ENCODE data around the gene PRKG1.

PRKG1 gene

GRCh38 chr10:52074505-52075026, 1000.3 kb downstream of the PRKG1 start:
- WGBS (ENCODE audit: insufficient coverage, insufficient read length): no CpG with 5 or more reads among the region's 3 CpGs
- no peaks in the 10 kb centered on the region for H3K27me3 ChIP-seq (ENCODE audit: control insufficient read depth, insufficient read depth, low read length)
- H3K36me3 ChIP-seq (ENCODE audit: control insufficient read depth, insufficient read depth, low read length): no peaks in the 10 kb centered on the region
- H3K9me3 ChIP-seq (ENCODE audit: control insufficient read depth, insufficient read depth, low read length): no peaks in the 10 kb centered on the region
- H3K4me1 ChIP-seq (ENCODE audit: control insufficient read depth, insufficient read depth, low read length): no peaks in the 10 kb centered on the region
- H3K4me3 ChIP-seq (ENCODE audit: low read length): no peak overlapping the region
- H3K27ac ChIP-seq (ENCODE audit: low read length): no peak overlapping the region
- DNase-seq (ENCODE audit: low read depth, low spot score): no peak

- Histone ChIP-seq H3K4me1 (ENCODE audit: control insufficient read depth, insufficient read depth, low read length) (no peaks in the 10 kb centered on the region), H3K27ac (ENCODE audit: low read length) (no peak overlapping the region), H3K36me3 (ENCODE audit: control insufficient read depth, insufficient read depth, low read length) (no peaks in the 10 kb centered on the region), H3K9me3 (ENCODE audit: control insufficient read depth, insufficient read depth, low read length) (no peaks in the 10 kb centered on the region), H3K4me3 (ENCODE audit: low read length) (no peak overlapping the region), H3K27me3 (ENCODE audit: control insufficient read depth, insufficient read depth, low read length) (no peaks in the 10 kb centered on the region)
- WGBS (ENCODE audit: insufficient coverage, insufficient read length): no CpG with 5 or more reads among the region's 7 CpGs
- DNase-seq (ENCODE audit: low read depth, low spot score): no peak
Measured at GRCh38 chr10:52077814-52078213, 1003.5 kb downstream of the PRKG1 start.

- no peaks in the 10 kb centered on the region for H3K4me1 ChIP-seq (ENCODE audit: control insufficient read depth, insufficient read depth, low read length)
- WGBS (ENCODE audit: insufficient coverage, insufficient read length): no CpG with 5 or more reads among the region's 2 CpGs
- H3K9me3 ChIP-seq (ENCODE audit: control insufficient read depth, insufficient read depth, low read length): no peaks in the 10 kb centered on the region
- DNase-seq (ENCODE audit: low read depth, low spot score): no peak
- no peaks in the 10 kb centered on the region for H3K27me3 ChIP-seq (ENCODE audit: control insufficient read depth, insufficient read depth, low read length)
- no peak overlapping the region for H3K4me3 ChIP-seq (ENCODE audit: low read length)
- no peak overlapping the region for H3K27ac ChIP-seq (ENCODE audit: low read length)
- no peaks in the 10 kb centered on the region for H3K36me3 ChIP-seq (ENCODE audit: control insufficient read depth, insufficient read depth, low read length)
Measured at GRCh38 chr10:52078397-52078937, 1004.2 kb downstream of the PRKG1 start.

GRCh38 chr10:52082307-52082706, 1008.0 kb downstream of the PRKG1 start:
- Histone ChIP-seq H3K4me1 (ENCODE audit: control insufficient read depth, insufficient read depth, low read length) (no peaks in the 10 kb centered on the region), H3K27ac (ENCODE audit: low read length) (no peak overlapping the region), H3K9me3 (ENCODE audit: control insufficient read depth, insufficient read depth, low read length) (no peaks in the 10 kb centered on the region), H3K4me3 (ENCODE audit: low read length) (no peak overlapping the region), H3K36me3 (ENCODE audit: control insufficient read depth, insufficient read depth, low read length) (no peaks in the 10 kb centered on the region), H3K27me3 (ENCODE audit: control insufficient read depth, insufficient read depth, low read length) (no peaks in the 10 kb centered on the region)
- WGBS (ENCODE audit: insufficient coverage, insufficient read length): no CpG with 5 or more reads among the region's 1 CpG
- no peak for DNase-seq (ENCODE audit: low read depth, low spot score)

GRCh38 chr10:52083422-52083821, 1009.1 kb downstream of the PRKG1 start:
- no peak for DNase-seq (ENCODE audit: low read depth, low spot score)
- H3K9me3 ChIP-seq (ENCODE audit: control insufficient read depth, insufficient read depth, low read length): no peaks in the 10 kb centered on the region
- no peaks in the 10 kb centered on the region for H3K4me1 ChIP-seq (ENCODE audit: control insufficient read depth, insufficient read depth, low read length)
- no peak overlapping the region for H3K27ac ChIP-seq (ENCODE audit: low read length)
- H3K4me3 ChIP-seq (ENCODE audit: low read length): no peak overlapping the region
- no CpG with 5 or more reads among the region's 4 CpGs for WGBS (ENCODE audit: insufficient coverage, insufficient read length)
- no peaks in the 10 kb centered on the region for H3K36me3 ChIP-seq (ENCODE audit: control insufficient read depth, insufficient read depth, low read length)
- no peaks in the 10 kb centered on the region for H3K27me3 ChIP-seq (ENCODE audit: control insufficient read depth, insufficient read depth, low read length)

- Histone ChIP-seq H3K27ac (ENCODE audit: low read length) (no peak overlapping the region), H3K36me3 (ENCODE audit: control insufficient read depth, insufficient read depth, low read length) (no peaks in the 10 kb centered on the region), H3K4me1 (ENCODE audit: control insufficient read depth, insufficient read depth, low read length) (no peaks in the 10 kb centered on the region; the same call in 1 of the 2 replicates), H3K4me3 (ENCODE audit: low read length) (no peak overlapping the region), H3K27me3 (ENCODE audit: control insufficient read depth, insufficient read depth, low read length) (no peaks in the 10 kb centered on the region), H3K9me3 (ENCODE audit: control insufficient read depth, insufficient read depth, low read length) (no peaks in the 10 kb centered on the region)
- DNase-seq (ENCODE audit: low read depth, low spot score): no peak
Measured at GRCh38 chr10:52092390-52092789, 1018.1 kb downstream of the PRKG1 start.

GRCh38 chr10:52098130-52098529, 1023.8 kb downstream of the PRKG1 start:
- H3K4me1 ChIP-seq (ENCODE audit: control insufficient read depth, insufficient read depth, low read length): no peaks in the 10 kb centered on the region; the same call in 1 of the 2 replicates
- DNase-seq (ENCODE audit: low read depth, low spot score): no peak
- no peak overlapping the region for H3K4me3 ChIP-seq (ENCODE audit: low read length)
- WGBS (ENCODE audit: insufficient coverage, insufficient read length): no CpG with 5 or more reads among the region's 1 CpG
- H3K9me3 ChIP-seq (ENCODE audit: control insufficient read depth, insufficient read depth, low read length): no peaks in the 10 kb centered on the region
- H3K36me3 ChIP-seq (ENCODE audit: control insufficient read depth, insufficient read depth, low read length): no peaks in the 10 kb centered on the region
- no peak overlapping the region for H3K27ac ChIP-seq (ENCODE audit: low read length)
- H3K27me3 ChIP-seq (ENCODE audit: control insufficient read depth, insufficient read depth, low read length): no peaks in the 10 kb centered on the region

- no CpG with 5 or more reads among the region's 5 CpGs for WGBS (ENCODE audit: insufficient coverage, insufficient read length)
- DNase-seq (ENCODE audit: low read depth, low spot score): no peak
- no peaks in the 10 kb centered on the region; the same call in 1 of the 2 replicates for H3K4me1 ChIP-seq (ENCODE audit: control insufficient read depth, insufficient read depth, low read length)
- no peak overlapping the region for H3K4me3 ChIP-seq (ENCODE audit: low read length)
- no peaks in the 10 kb centered on the region for H3K9me3 ChIP-seq (ENCODE audit: control insufficient read depth, insufficient read depth, low read length)
- no peak overlapping the region for H3K27ac ChIP-seq (ENCODE audit: low read length)
- H3K36me3 ChIP-seq (ENCODE audit: control insufficient read depth, insufficient read depth, low read length): no peaks in the 10 kb centered on the region
- H3K27me3 ChIP-seq (ENCODE audit: control insufficient read depth, insufficient read depth, low read length): no peaks in the 10 kb centered on the region
Measured at GRCh38 chr10:52099026-52099600, 1024.8 kb downstream of the PRKG1 start.

GRCh38 chr10:52100011-52100547, 1025.8 kb downstream of the PRKG1 start:
- no peak for DNase-seq (ENCODE audit: low read depth, low spot score)
- Histone ChIP-seq H3K4me3 (ENCODE audit: low read length) (no peak overlapping the region), H3K4me1 (ENCODE audit: control insufficient read depth, insufficient read depth, low read length) (no peaks in the 10 kb centered on the region; the same call in 1 of the 2 replicates), H3K9me3 (ENCODE audit: control insufficient read depth, insufficient read depth, low read length) (no peaks in the 10 kb centered on the region), H3K36me3 (ENCODE audit: control insufficient read depth, insufficient read depth, low read length) (no peaks in the 10 kb centered on the region), H3K27me3 (ENCODE audit: control insufficient read depth, insufficient read depth, low read length) (no peaks in the 10 kb centered on the region), H3K27ac (ENCODE audit: low read length) (no peak overlapping the region)
- WGBS (ENCODE audit: insufficient coverage, insufficient read length): no CpG with 5 or more reads among the region's 6 CpGs

- H3K4me3 ChIP-seq (ENCODE audit: low read length): no peak overlapping the region
- H3K27ac ChIP-seq (ENCODE audit: low read length): no peak overlapping the region
- no peaks in the 10 kb centered on the region for H3K9me3 ChIP-seq (ENCODE audit: control insufficient read depth, insufficient read depth, low read length)
- H3K27me3 ChIP-seq (ENCODE audit: control insufficient read depth, insufficient read depth, low read length): no peaks in the 10 kb centered on the region
- no peaks in the 10 kb centered on the region for H3K36me3 ChIP-seq (ENCODE audit: control insufficient read depth, insufficient read depth, low read length)
- WGBS (ENCODE audit: insufficient coverage, insufficient read length): no CpG with 5 or more reads among the region's 9 CpGs
- H3K4me1 ChIP-seq (ENCODE audit: control insufficient read depth, insufficient read depth, low read length): no peaks in the 10 kb centered on the region
- DNase-seq (ENCODE audit: low read depth, low spot score): no peak
Measured at GRCh38 chr10:52105301-52105700, 1031.0 kb downstream of the PRKG1 start.

DNA sequence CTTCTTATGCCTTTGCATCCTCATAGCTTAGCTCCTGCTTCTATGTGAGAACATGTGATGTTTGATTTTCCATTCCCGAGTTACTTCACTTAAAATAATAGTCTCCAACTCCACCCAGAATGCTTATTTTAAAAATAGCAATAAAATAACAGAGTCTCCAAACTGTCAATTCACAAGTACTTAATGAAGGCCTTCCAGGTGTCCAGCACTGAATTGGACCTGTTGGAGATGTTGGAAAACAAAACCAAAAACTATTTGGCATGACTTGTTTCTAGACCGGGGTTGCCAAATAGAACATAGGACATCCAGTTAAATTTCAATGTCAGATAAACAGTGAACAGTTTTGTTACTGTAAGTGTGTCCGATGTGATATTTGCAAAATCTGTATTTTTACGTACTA, 1031.7 kb downstream of the PRKG1 start:
- Histone ChIP-seq H3K9me3 (ENCODE audit: control insufficient read depth, insufficient read depth, low read length) (no peaks in the 10 kb centered on the region), H3K4me1 (ENCODE audit: control insufficient read depth, insufficient read depth, low read length) (no peaks in the 10 kb centered on the region), H3K27me3 (ENCODE audit: control insufficient read depth, insufficient read depth, low read length) (no peaks in the 10 kb centered on the region), H3K4me3 (ENCODE audit: low read length) (no peak overlapping the region), H3K27ac (ENCODE audit: low read length) (no peak overlapping the region), H3K36me3 (ENCODE audit: control insufficient read depth, insufficient read depth, low read length) (no peaks in the 10 kb centered on the region)
- WGBS (ENCODE audit: insufficient coverage, insufficient read length): no CpG with 5 or more reads among the region's 4 CpGs
- DNase-seq (ENCODE audit: low read depth, low spot score): no peak
